Measurements from ENCODE around the gene FOXM1.

- no peak for TF ChIP-seq CTCF (IDR thresholded peaks at IDR 0.05)
- no peak for TF ChIP-seq POLR2A (IDR thresholded peaks at IDR 0.05)
Measured at GRCh38 chr12:2857021-2857431, 19.9 kb downstream of the FOXM1 start, which contains the start of gene TEX52.
